IPS-20b (cell line): ENCODE data around the gene BMS1.

Source experiments
- H3K27ac ChIP-seq: one replicate; pipeline ENCODE4 v1.5.1; 2013; ENCODE audit warnings: low read length
- H3K27me3 ChIP-seq: 2 replicates; pipeline ENCODE4 v1.6.1; 2013; ENCODE audit warnings: mild to moderate bottlenecking, low read length, inconsistent platforms; ENCODE audit not compliant: insufficient read depth
- H3K36me3 ChIP-seq: 2 replicates; pipeline ENCODE4 v1.6.1; 2013; ENCODE audit warnings: low read depth, mild to moderate bottlenecking, inconsistent platforms, low read length, moderate library complexity; ENCODE audit not compliant: insufficient read depth
- H3K4me1 ChIP-seq: 2 replicates; pipeline ENCODE4 v1.6.1; 2013; ENCODE audit warnings: mild to moderate bottlenecking, control low read depth, inconsistent platforms, low read length, moderate library complexity; ENCODE audit not compliant: insufficient read depth
- H3K4me3 ChIP-seq: 2 replicates; pipeline ENCODE4 v1.5.1; 2013; ENCODE audit warnings: mild to moderate bottlenecking, low read length, inconsistent platforms
- H3K9ac ChIP-seq: 2 replicates; pipeline ENCODE4 v1.6.1; 2013; ENCODE audit warnings: low read depth, mild to moderate bottlenecking, inconsistent platforms, low read length, moderate library complexity
- H3K9me3 ChIP-seq: 2 replicates; pipeline ENCODE4 v1.6.1; 2013; ENCODE audit warnings: mild to moderate bottlenecking, low read depth, low read length, inconsistent platforms; ENCODE audit not compliant: insufficient read depth

Gene BMS1

DNA sequence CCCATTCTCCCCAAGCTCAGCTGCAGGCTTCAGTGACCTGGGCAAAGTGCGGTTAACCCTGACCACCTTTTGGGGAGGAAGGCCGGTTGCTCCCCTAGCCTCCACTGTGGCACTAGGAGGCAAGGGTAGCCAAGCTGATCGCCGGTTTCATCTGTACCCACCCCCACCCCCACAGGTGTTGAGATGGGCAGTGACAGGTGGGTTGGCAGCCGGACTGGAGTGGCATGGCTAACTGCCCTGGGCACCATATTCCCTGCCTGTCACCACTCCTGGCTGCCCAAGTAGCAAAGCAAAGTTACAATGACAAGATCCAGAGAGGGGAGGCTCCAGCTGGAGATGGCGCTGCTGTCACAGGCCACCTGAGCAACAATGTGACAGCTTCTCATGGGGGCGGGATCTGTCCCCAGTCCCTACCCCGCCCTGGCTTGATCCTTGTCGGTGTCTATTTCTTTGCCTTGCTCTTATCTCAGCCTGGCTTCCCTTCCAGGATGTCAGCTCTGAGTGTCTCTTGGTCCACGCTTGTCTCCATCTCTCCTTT, 27.0 kb upstream of the BMS1 start:
- Histone ChIP-seq H3K4me1 (no peaks in the 10 kb centered on the region), H3K4me3 (peak overlapping the region; percentile 70; the same call in 1 of the 2 replicates), H3K27me3 (peaks cover 91% of the 10 kb centered on the region), H3K9me3 (no peaks in the 10 kb centered on the region), H3K36me3 (no peaks in the 10 kb centered on the region), H3K27ac (no peak overlapping the region), H3K9ac (no peak overlapping the region)

DNA sequence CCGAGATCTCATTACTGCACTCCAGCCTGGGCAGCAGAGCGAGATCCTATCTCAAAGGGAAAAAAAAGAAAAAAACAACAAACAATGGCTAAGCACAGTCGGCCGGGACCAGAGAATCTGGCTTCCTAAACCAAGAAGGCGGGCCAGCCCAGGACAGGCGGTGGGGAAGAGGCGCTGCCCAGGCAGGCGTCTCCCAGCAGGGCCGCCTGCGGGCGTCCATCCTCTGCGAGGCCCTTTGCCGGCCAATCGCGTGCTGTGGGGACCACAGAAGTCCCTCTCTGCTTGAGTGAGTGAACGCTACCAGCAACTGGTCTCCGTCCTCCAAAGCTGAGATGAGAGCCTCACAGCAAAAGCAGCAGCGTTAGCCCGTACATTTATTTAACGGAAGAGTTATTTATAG, 14.7 kb upstream of the BMS1 start:
- H3K27ac ChIP-seq, result no peak overlapping the region
- no peak overlapping the region for H3K9ac ChIP-seq
- no peak overlapping the region for H3K4me3 ChIP-seq
- no peaks in the 10 kb centered on the region for H3K4me1 ChIP-seq
- no peaks in the 10 kb centered on the region for H3K27me3 ChIP-seq
- no peaks in the 10 kb centered on the region for H3K36me3 ChIP-seq
- H3K9me3 ChIP-seq, result no peaks in the 10 kb centered on the region

DNA sequence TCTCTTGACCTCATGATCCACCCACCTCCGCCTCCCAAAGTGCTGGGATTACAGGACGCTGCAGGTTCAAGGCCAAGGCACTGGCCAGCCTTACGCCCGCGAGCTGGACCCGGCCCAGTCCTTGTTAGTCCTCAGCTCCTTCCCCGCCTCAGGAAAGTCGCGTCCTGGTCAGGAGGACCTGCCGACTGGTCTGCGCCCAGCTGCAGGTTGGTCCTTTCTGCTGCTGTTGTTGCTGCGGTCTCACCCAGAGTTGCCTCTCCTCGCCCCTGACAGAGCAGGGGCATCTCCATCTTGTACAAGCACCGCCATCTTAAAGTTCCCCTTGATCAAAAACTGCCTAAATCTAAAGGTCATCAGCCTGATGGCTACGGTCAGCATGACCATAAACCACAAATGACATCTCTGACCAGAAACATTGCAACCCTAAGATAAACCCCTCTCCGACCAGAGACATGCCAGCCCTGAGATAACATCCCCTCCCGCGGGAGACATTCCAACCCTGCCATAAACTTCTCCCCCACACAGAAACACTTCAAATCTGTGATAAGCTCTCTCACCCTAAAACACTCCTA, 13.9 kb upstream of the BMS1 start:
- Histone ChIP-seq H3K27me3 (no peaks in the 10 kb centered on the region; the same call in 1 of the 2 replicates), H3K9me3 (no peaks in the 10 kb centered on the region), H3K4me3 (no peak overlapping the region), H3K9ac (no peak overlapping the region), H3K4me1 (no peaks in the 10 kb centered on the region), H3K27ac (no peak overlapping the region), H3K36me3 (no peaks in the 10 kb centered on the region)

GRCh38 chr10:42769173-42769572, 13.4 kb upstream of the BMS1 start:
- Histone ChIP-seq H3K36me3 (no peaks in the 10 kb centered on the region), H3K4me3 (no peak overlapping the region), H3K27me3 (no peaks in the 10 kb centered on the region; the same call in 1 of the 2 replicates), H3K27ac (no peak overlapping the region), H3K9me3 (no peaks in the 10 kb centered on the region), H3K4me1 (no peaks in the 10 kb centered on the region), H3K9ac (no peak overlapping the region)

DNA sequence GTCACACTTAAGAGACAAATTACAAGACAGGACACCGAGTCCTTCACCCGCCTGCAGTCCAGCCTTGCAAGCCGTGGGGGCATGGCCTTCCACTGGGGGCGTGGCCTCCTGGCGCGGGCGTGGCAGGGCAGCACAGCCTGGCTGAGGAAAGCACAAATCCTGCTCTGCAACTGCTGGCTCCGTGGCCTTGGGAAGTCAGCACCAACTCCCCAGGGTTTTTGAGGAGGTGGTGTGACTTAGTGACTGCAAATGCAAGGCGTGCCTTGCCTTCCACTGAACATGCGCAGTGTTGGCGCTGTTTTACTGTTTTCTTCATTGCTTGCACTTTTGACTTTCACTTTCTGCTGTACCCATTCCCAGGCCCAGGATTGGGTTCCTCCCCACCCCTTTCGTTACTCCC, 12.9 kb upstream of the BMS1 start:
- H3K27ac ChIP-seq, result no peak overlapping the region
- no peak overlapping the region for H3K4me3 ChIP-seq
- H3K9ac ChIP-seq, result no peak overlapping the region
- no peaks in the 10 kb centered on the region for H3K36me3 ChIP-seq
- no peaks in the 10 kb centered on the region for H3K4me1 ChIP-seq
- H3K9me3 ChIP-seq, result no peaks in the 10 kb centered on the region
- no peaks in the 10 kb centered on the region; the same call in 1 of the 2 replicates for H3K27me3 ChIP-seq

DNA sequence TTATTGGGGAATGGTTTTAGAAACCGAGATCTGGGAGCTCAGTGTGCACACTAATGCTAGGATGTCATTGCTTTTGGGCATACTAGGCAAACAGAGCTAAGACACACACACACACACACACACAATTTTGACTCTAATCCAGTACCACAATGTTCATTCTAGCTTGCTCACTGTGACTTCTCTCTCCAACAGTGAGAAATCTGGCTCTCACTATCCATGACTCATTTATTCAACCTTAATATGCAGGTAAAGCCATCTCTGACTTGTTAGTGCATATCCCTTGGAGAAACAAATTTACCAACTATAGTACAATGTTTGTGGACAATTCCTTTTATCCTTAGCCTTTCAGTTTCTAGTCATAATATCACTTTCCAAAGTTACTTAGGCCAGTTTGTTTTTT, 5.9 kb upstream of the BMS1 start:
- no peaks in the 10 kb centered on the region for H3K36me3 ChIP-seq
- H3K27ac ChIP-seq, result no peak overlapping the region
- no peak overlapping the region for H3K9ac ChIP-seq
- peaks cover 31% of the 10 kb centered on the region for H3K27me3 ChIP-seq
- no peaks in the 10 kb centered on the region for H3K9me3 ChIP-seq
- H3K4me1 ChIP-seq, result no peaks in the 10 kb centered on the region
- H3K4me3 ChIP-seq, result no peak overlapping the region

GRCh38 chr10:42780456-42780855, 2.1 kb upstream of the BMS1 start:
- no peaks in the 10 kb centered on the region for H3K9me3 ChIP-seq
- H3K4me1 ChIP-seq, result peaks cover 2% of the 10 kb centered on the region; the same call in 1 of the 2 replicates

DNA sequence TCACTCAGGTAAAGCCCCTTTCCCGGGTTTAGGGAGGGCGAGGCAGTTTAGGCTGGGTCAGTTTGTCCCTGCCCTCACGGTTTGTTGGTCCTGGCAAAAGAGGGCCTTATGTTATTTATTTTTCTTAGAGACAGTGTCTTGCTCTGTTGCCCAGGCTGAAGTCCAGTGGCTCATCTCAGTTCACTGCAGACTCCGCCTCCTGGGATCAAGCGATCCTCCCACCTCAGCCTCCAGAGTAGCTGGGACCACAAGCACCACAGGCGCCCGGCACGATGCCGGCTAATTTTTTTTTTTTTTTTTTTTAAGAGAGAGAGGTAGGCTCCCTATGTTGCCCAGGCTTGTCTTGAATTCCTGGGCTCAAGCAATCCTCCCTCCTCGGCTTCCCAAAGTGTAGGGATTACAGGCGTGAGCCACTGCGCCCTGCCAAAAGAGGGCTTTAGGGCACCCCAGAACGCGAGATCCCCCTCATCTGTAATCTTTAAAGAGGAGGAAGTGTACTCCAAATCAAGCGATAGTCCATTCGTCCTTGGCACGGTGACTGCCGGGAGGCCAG, 626 bp upstream of the BMS1 start:
- no peaks in the 10 kb centered on the region for H3K9me3 ChIP-seq
- H3K36me3 ChIP-seq, result peaks cover 29% of the 10 kb centered on the region
- H3K9ac ChIP-seq, result peak overlapping the region; percentile 86
- H3K4me1 ChIP-seq, result peaks cover 2% of the 10 kb centered on the region; the same call in 1 of the 2 replicates
- peaks cover 18% of the 10 kb centered on the region for H3K27me3 ChIP-seq
- peak overlapping the region; percentile 91 for H3K4me3 ChIP-seq
- H3K27ac ChIP-seq, result peak overlapping the region; percentile 73

More at GRCh38 chr10:42780456-42780855, 2.1 kb upstream of the BMS1 start:
- no peak overlapping the region for H3K9ac ChIP-seq
- peaks cover 14% of the 10 kb centered on the region for H3K36me3 ChIP-seq
- no peak overlapping the region for H3K4me3 ChIP-seq
- H3K27ac ChIP-seq, result no peak overlapping the region
- peaks cover 31% of the 10 kb centered on the region for H3K27me3 ChIP-seq

DNA sequence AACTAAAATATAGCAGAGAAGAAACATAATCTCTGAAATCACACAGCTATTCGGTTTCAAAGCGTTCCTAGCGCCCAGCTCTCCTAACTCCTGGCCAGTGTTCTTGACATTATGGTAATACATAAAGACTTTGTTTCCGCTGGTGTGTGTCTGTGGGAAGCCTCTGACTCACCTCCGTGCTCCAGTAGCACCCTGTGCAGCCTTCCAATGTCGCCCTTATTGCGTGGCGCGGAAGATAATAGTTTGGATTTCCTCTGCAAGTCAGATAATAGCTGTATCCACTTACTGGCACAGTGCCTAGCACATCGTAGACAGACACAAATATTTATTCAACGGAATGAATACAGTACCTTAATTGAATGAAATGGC, 570 bp downstream of the BMS1 start:
- Histone ChIP-seq H3K27ac (peak overlapping the region; percentile 73), H3K4me1 (peaks cover 2% of the 10 kb centered on the region; the same call in 1 of the 2 replicates), H3K27me3 (peaks cover 7% of the 10 kb centered on the region; the same call in 1 of the 2 replicates), H3K9me3 (no peaks in the 10 kb centered on the region), H3K9ac (peak overlapping the region; percentile 86), H3K36me3 (peaks cover 40% of the 10 kb centered on the region), H3K4me3 (peak overlapping the region; percentile 91)

- H3K9ac ChIP-seq, result no peak overlapping the region
- no peak overlapping the region for H3K27ac ChIP-seq
- no peaks in the 10 kb centered on the region for H3K27me3 ChIP-seq
- no peak overlapping the region for H3K4me3 ChIP-seq
- no peaks in the 10 kb centered on the region for H3K9me3 ChIP-seq
- H3K4me1 ChIP-seq, result peaks cover 2% of the 10 kb centered on the region; the same call in 1 of the 2 replicates
- peaks cover 66% of the 10 kb centered on the region for H3K36me3 ChIP-seq
Observed at GRCh38 chr10:42785759-42786158, 3.2 kb downstream of the BMS1 start.

- no peak overlapping the region for H3K27ac ChIP-seq
- no peaks in the 10 kb centered on the region for H3K4me1 ChIP-seq
- H3K27me3 ChIP-seq, result no peaks in the 10 kb centered on the region
- H3K4me3 ChIP-seq, result no peak overlapping the region
- no peak overlapping the region for H3K9ac ChIP-seq
- peaks cover 96% of the 10 kb centered on the region for H3K36me3 ChIP-seq
- H3K9me3 ChIP-seq, result no peaks in the 10 kb centered on the region
Observed at GRCh38 chr10:42790835-42791234, 8.2 kb downstream of the BMS1 start.

DNA sequence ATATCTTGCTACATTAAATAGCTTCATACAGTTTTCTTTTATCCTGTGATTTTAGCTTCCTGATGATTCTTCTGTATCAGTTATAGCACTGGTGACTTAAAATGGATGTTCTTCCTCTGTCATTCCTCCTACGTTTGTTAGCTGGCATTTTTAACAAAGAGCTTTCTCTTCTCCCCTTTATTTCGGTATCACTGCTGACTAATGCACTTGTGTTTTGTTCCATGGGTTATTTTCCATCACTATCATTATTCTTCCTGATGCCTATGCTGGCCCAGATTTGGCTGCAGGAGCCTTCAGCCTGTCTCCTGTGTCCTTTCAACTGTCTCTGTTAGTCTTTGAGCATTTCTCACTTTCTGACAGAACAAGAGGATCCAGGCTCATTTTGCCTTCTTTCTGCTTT, 13.1 kb downstream of the BMS1 start:
- Histone ChIP-seq H3K9ac (no peak overlapping the region), H3K9me3 (no peaks in the 10 kb centered on the region), H3K27ac (no peak overlapping the region), H3K4me3 (no peak overlapping the region), H3K36me3 (peaks cover 96% of the 10 kb centered on the region), H3K4me1 (no peaks in the 10 kb centered on the region), H3K27me3 (no peaks in the 10 kb centered on the region)
